OCI-M1 (cell line): ENCODE data around the gene CHD2.
A peak's percentile ranks its signal among the peaks of the same experiment; 100 is the strongest.
"Not testable (repeated sequence)": the region's sequence is repeated elsewhere in the genome, so short reads cannot be mapped to it uniquely, and the experiment has no call there.

Experiments
- DNase-seq: peaks from one replicate; lab custom pipeline; 2025; lab: John Stamatoyannopoulos, UW

CHD2 gene

GRCh38 chr15:92899948-92900730, at the start of gene CHD2:
TSS of gene CHD2 (plus strand) at chr15:92900324. CDS start at chr15:92901238, 914 bp downstream.
- peak; percentile 93 for DNase-seq

DNA sequence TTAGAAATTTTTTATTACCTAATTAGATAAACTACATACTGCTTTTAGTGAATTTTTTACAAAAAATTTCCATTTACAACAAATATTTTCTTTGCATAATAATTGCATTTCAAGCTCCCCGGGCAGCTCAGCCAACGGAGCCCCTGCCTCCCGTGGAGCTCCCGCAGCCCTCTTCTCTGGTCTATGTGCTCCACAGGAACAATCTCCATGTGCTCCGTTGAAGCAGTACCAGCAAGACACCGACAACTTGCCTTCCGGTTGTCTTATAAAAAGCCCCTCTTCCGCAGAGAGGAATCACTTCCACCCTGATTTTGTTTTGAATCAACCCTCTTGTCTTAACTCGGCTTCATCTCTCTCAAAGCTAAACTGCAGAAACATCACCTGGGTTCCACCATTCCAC, 46.9 kb upstream of the CHD2 start:
- no peak for DNase-seq

GRCh38 chr15:92861742-92862141, 38.4 kb upstream of the CHD2 start:
- no peak for DNase-seq

- DNase-seq: no peak
Observed at GRCh38 chr15:92864127-92864814, 35.9 kb upstream of the CHD2 start.

DNA sequence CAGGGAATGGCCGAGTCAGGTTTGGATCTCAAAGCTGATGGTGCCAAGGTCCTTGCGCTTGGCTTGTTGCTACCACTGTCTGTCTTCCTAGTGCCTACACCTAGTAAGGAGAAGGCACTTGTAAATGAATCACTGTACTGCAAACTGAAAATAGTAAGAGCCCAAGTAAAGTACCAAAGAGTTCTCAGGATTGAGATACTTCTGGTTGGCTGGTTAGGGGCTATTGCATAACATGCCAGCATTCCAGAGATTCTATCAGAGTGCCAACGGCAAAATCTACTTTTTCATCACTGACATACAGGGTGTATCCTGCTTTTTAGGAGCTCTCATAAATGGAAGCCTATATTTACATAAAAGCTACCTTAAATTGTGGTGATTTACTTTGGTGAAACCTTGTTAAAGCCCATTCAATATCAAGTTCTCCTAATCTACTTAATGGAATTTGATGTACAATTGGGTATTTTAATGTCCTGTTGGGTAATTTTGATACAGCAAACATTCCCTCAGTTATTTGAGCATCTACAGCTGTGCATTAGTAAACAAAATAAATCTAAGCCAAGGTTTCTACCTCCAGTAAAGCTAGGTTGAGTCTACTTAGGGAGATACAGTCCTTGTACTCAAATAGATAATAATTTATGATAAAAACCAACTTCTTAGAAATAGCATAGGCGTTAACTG, 30.7 kb upstream of the CHD2 start:
- DNase-seq: no peak

DNA sequence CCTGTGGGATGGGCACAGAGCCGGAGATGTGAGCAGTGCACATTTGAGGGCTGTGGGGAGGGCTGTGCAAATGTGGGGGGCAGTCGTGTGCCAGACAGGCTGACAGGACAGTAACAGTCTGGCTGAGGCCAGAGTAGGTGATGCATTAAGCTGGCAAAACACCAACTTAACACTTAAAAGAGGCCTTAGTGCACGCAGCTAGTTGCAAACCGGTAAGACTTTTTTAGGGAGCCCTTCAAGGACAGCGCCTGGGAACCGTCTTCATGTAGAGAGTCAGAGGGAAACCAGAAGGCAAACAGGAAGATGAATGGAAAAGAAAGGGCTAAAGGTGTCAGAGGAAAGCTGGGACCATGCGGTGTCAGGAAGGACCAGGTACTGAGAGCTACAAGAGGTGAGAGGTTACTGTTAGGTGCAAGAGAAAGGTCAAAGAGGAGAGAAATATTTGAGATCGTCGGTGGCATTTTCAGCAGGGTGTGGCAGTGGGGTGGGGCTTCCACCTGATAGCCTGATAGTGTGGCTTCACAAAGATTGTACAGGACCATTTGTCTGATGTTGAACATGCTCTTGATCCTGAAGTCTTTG, 30.0 kb upstream of the CHD2 start:
- DNase-seq: no peak

DNA sequence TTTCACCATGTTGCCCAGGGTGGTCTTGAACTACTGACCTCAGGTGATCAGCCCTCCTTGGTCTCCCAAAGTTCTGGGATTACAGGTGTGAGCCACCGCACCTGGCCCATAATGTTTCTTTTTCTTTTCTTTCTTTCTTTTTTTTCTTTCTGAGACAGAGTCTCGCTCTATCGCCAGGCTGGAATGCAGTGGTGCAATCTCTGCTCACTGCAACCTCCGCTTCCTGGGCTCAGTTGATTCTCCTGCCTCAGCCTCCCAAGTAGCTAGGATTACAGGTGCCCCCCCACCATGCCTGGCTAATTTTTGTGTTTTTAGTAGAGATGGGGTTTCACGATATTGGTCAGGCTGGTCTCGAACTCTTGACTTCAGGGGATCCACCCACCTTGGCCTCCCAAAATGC, 27.2 kb upstream of the CHD2 start:
- DNase-seq: not testable (repeated sequence)

GRCh38 chr15:92877000-92877399, 23.1 kb upstream of the CHD2 start:
- DNase-seq: no peak

GRCh38 chr15:92877416-92877815, 22.7 kb upstream of the CHD2 start:
- no peak for DNase-seq

GRCh38 chr15:92878593-92879053, 21.5 kb upstream of the CHD2 start:
- peak; percentile 43 for DNase-seq

GRCh38 chr15:92879949-92880725, 20.0 kb upstream of the CHD2 start:
- DNase-seq: no peak

DNA sequence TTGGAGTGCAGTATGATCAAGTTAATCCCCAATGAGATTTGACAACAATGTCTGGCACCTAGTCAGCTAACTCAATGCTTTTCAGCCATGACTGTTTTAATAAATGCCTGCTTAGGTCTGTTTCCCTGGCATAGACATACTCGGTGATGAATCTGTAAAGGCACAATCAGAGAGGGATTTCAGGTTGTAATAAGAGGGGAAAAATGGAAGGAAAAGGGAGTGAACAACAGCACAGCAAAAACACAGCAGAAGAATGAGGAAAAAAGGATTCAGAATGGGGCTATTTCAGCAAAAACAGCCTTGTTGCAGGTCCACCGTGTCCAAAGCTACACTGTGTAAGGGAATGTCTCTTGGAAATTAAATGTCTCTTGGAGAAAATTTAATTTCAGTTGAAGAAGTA, 19.3 kb upstream of the CHD2 start:
- no peak for DNase-seq

GRCh38 chr15:92881211-92881754, 18.8 kb upstream of the CHD2 start:
- peak; percentile 83 for DNase-seq

DNA sequence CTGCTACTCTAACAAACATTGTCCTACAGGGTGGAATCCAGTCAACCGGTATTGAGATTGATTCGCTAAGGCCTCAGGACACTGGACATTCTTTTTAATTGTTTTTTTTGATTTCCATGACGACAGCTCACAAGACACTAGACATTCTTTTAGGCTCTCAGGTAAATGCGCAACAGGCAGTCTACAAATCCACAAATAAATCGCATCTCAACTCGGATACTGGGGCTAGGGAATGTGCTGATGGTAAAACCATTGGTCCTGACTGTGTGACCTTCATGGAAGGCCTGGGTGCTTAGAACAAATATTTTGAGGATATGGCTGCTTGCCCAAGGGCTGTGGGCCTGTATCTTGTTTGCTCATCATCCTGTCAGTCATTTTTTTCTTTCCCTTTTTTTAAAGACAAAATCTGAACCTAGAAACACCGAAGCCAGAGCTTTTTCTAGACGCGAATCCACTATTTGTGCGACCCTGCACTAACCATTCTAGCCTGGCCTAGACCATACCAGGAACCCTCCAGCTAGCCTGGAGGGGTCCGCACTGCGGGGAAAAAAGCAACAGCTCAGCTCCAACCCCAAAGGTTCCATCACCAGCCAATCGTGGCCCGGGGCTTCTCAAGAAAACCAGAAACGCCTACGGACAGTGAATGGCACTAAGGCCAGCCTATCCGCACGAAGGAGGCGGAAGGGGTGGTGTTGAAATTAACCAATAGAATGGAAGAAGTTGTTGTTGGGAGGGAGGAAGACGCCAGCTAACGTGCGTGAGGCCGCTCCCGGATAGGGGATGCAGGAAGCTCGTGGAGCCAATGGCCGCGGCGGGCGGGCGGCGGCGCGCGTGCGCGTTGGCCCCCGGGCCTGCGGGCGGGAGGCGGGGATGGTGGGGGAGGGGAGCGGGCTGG, 18.1 kb upstream of the CHD2 start:
- DNase-seq: peak; percentile 99

GRCh38 chr15:92882697-92883162, 17.4 kb upstream of the CHD2 start:
- no peak for DNase-seq

- DNase-seq: no peak
Observed at GRCh38 chr15:92883163-92883875, 16.8 kb upstream of the CHD2 start.

DNA sequence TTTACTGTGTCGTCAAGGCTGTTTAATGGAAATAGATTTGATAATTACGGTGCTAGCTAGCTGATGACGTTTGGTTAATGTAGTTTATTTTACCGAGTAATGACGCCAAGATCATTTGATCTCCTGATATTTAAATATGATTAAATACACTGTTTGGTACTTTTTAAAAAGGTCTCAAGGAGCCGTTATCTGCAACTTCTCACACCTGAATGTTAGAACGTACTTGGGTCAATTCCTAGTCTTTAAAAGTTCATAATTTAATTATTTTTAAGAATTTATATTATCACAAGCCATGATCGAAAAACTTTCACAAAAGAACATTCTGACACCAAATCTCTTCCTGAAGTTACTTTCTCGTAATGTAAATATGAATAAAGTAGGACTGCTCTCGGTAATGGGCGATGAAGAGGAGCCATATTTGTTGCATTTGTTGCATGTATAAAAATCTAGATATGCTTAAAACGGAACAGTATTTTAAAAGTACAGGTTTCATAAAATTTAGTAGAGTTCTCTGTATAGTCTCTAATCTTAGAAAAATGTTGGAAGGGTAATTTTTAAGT, 16.2 kb upstream of the CHD2 start:
- DNase-seq: peak; percentile 50

GRCh38 chr15:92884436-92885223, 15.5 kb upstream of the CHD2 start:
- peak; percentile 56 for DNase-seq
